Prostate gland (tissue), 2 donors: ENCODE data around the gene PTPRM. TPM values are rescaled to one million over a fixed set of nuclear protein-coding genes. Genes with fewer than 3 reads are reported as not detected.

Experiments
- DNase-seq: peaks from one replicate; pipeline ENCODE4 v3.0.0-alpha.2; 2019; ENCODE audit warnings: low spot score
- H3K27ac ChIP-seq, 2 donors: fragments of 200-600 bp; sonication (generic); 2 replicates each; pipeline ENCODE4 v1.5.1; 2017 to 2019
- H3K27me3 ChIP-seq: fragments of 200-600 bp; sonication (generic); replicated peaks from 2 replicates; pipeline ENCODE4 v1.5.1; 2019; ENCODE audit not compliant: insufficient read depth
- H3K36me3 ChIP-seq, 2 donors: fragments of 200-600 bp; sonication (generic); 1 replicate in 1 of 2; 2 replicates in 1 of 2; pipeline versions ENCODE4 v1.5.1 to v1.8.1; 2017 to 2019
- H3K4me1 ChIP-seq: fragments of 200-600 bp; sonication (generic); replicated peaks from 2 replicates; pipeline ENCODE4 v1.5.1; 2019
- H3K4me3 ChIP-seq, 2 donors: fragments of 200-600 bp; sonication (generic); 2 replicates each; pipeline ENCODE4 v1.5.1; 2017 to 2019
- H3K9me3 ChIP-seq: fragments of 200-600 bp; sonication (generic); 2 replicates; pipeline ENCODE4 v1.5.1; 2017
- POLR2A ChIP-seq: fragments of 450-650 bp; IDR thresholded peaks from one replicate; pipeline ENCODE4 v1.6.1; 2016; ENCODE audit warnings: antibody characterized with exemption, mild to moderate bottlenecking
- POLR2AphosphoS5 ChIP-seq: sonication (generic); formaldehyde crosslinking; IDR thresholded peaks from one replicate; pipeline ENCODE4 v1.6.1; 2017; ENCODE audit warnings: antibody characterized with exemption
- WGBS: methylation state at CpG from one replicate; pipeline ENCODE4 v1.1.5; 2018; 5-methylcytosine and 5-hydroxymethylcytosine counted together
- intact Hi-C: fragments of 100-400 bp; cut with DNase I; formaldehyde crosslinking; loops from one replicate; pipeline ENCODE4 v1.14.2; 2022
- total RNA-seq, 2 donors: library from RNA; depleted of rRNA; stranded (reverse); fragments of >200 nt; gene quantifications; one replicate each; pipeline ENCODE4 v1.1.0, GENCODE V29; 2016
- TF ChIP-seq, protein P1 (sequence below), 4 experiments: fragments of 200-600 bp in 2 of 4; fragments of 450-650 bp in 2 of 4; sonication (generic) in 2 of 4; IDR thresholded peaks; 1 replicate in 3 of 4; 2 replicates in 1 of 4; pipeline ENCODE4 v1.5.1; 2016 to 2019; ENCODE audit warnings: antibody characterized with exemption in 4 of 4, mild to moderate bottlenecking in 2 of 4, moderate library complexity in 2 of 4

The PTPRM gene
- total RNA-seq, 2 donors from 2014 or later, result 32.9 to 92.6 TPM

DNA sequence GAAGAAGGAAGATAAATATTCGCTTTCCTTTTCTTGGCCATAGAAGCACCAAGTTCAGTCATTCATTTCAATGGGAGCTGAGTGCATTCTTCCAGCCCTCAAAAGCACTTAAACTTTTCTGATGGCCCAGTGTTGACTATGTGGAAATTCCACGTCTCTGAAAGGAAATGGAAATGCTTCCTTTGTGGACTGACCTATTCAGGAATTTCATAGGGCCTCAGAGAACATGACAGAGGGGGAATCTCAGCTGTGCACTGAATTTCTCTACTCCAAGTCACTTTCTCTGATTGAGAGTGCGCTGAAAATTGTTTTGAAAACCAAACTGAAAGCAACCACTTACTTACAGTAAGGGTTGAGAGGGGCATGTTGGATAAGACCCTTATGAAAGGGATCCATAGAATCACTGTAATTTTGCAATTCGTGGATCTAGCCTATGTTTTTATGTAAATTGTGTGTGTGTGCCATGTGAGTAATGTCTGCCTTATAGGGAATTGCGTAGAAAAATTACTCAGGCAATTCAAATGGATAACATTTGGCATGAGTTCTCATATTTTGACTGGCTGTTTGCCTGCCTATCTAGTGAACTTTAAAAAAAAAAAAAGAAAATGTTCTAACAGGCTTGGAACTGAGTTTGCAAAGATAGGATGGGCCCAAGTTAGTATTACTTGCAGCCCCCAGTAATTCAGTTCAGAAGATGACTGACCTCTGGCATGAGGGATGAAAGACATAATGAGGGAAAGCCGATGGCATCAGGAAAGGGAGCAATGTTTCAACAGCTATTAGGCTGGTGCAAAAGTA lies 437.0 kb downstream of the PTPRM start:
- no peaks in the 10 kb centered on the region for H3K27me3 ChIP-seq
- H3K4me1 ChIP-seq, result no peaks in the 10 kb centered on the region
- DNase-seq, result no peak
- TF ChIP-seq, protein P1, sequence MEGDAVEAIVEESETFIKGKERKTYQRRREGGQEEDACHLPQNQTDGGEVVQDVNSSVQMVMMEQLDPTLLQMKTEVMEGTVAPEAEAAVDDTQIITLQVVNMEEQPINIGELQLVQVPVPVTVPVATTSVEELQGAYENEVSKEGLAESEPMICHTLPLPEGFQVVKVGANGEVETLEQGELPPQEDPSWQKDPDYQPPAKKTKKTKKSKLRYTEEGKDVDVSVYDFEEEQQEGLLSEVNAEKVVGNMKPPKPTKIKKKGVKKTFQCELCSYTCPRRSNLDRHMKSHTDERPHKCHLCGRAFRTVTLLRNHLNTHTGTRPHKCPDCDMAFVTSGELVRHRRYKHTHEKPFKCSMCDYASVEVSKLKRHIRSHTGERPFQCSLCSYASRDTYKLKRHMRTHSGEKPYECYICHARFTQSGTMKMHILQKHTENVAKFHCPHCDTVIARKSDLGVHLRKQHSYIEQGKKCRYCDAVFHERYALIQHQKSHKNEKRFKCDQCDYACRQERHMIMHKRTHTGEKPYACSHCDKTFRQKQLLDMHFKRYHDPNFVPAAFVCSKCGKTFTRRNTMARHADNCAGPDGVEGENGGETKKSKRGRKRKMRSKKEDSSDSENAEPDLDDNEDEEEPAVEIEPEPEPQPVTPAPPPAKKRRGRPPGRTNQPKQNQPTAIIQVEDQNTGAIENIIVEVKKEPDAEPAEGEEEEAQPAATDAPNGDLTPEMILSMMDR (IDR thresholded peaks at IDR 0.05), result no peak
- TF ChIP-seq POLR2A (no peak), POLR2AphosphoS5 (no peak)
- no peak overlapping the region for H3K4me3 ChIP-seq
- H3K27ac ChIP-seq, result no peak overlapping the region
- no peaks in the 10 kb centered on the region for H3K36me3 ChIP-seq
- intact Hi-C loops, result no loop called here
- no peaks in the 10 kb centered on the region for H3K9me3 ChIP-seq
- 83% methylated on average over 6 of the region's 6 CpGs for WGBS

DNA sequence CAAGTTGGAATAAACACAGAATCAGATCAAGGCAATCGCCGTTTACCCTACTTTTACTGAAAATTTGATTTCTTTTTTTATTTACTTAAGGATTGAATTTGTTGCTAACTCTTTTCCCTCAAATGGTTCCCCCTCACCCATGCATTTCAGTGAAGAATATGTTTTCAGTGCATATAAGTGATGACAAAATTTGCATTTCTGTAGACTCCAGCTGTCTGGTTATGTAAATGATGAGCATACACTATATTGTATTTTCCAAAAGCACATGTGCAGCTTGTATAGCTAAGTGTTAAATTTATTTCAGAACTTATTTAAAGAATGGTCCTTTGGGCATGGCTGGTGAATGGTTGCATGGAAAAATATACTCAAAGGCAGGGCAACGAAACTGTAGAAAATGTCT lies 437.7 kb downstream of the PTPRM start:
- no peak overlapping the region for H3K27ac ChIP-seq
- H3K4me1 ChIP-seq, result no peaks in the 10 kb centered on the region

DNA sequence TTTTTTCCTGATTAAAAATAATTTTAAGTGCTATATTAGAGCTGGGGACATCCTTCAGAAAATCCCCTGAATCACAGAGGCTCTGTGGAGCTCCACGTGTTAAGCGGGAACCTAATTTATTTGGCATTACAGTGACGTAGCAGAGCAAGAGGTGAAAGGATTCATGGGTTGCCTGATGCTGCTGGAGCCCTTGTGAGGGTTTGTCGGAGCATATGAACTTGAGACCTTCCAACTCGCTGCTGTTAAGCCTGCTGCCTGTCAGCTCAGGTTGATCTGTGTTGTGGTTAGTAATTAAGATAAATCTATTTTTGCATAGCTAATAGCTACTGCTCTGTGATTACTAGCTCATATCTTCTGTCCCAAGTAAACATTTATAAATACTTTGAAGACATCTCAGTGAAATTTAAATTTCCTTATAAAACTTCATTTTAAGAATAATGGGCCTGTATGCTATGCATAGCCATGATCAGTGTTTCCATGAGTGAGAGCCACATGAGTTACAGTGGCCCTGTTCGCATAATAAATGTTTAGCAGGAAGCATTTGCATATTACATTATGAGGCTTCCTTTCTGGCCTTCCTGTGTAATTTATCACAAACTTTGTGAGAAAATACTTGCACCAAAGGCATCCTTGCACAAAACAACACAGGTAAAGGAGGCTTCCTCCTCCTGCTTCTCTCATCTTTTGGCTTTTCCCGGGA lies 438.9 kb downstream of the PTPRM start:
- intact Hi-C loops, result no loop called here
- Histone ChIP-seq H3K9me3 (no peaks in the 10 kb centered on the region), H3K36me3 (no peaks in the 10 kb centered on the region), H3K27ac (no peak overlapping the region), H3K27me3 (no peaks in the 10 kb centered on the region), H3K4me1 (no peaks in the 10 kb centered on the region), H3K4me3 (no peak overlapping the region)
- DNase-seq, result no peak
- 88% methylated on average over 7 of the region's 7 CpGs for WGBS
- TF ChIP-seq POLR2AphosphoS5, result no peak
- TF ChIP-seq, protein P1 (IDR thresholded peaks at IDR 0.05), result no peak
- TF ChIP-seq POLR2A, result no peak

More for the DNA sequence above, 437.7 kb downstream of the PTPRM start:
- Histone ChIP-seq H3K4me3 (no peak overlapping the region), H3K36me3 (no peaks in the 10 kb centered on the region), H3K9me3 (no peaks in the 10 kb centered on the region), H3K27me3 (no peaks in the 10 kb centered on the region)
- no peak for DNase-seq
- TF ChIP-seq, protein P1 (IDR thresholded peaks at IDR 0.05), result no peak
- TF ChIP-seq POLR2A (no peak), POLR2AphosphoS5 (no peak)
- WGBS, result 93% methylated on average over 3 of the region's 3 CpGs
- intact Hi-C loops, result no loop called here

DNA sequence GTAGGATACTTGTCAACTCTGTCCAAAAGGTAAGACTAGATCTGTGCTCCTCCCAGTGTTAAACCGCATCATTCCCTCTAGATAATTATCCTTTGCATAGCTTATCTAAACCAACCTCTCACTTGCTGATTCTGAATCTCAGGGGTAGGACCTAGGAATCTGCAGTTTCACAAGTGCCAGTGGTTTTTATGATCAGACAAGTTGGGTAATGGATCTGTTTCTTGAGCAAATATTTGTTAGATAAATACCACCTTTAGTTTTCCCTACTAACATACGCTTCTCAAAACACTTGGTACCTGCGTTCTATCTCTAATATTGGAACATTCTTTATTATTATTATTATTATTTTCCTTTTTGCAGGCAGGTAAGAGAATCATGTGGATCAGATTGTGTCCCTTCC lies 439.9 kb downstream of the PTPRM start:
- TF ChIP-seq POLR2AphosphoS5, result no peak
- Histone ChIP-seq H3K4me3 (no peak overlapping the region), H3K27ac (no peak overlapping the region), H3K4me1 (no peaks in the 10 kb centered on the region), H3K9me3 (no peaks in the 10 kb centered on the region), H3K36me3 (no peaks in the 10 kb centered on the region), H3K27me3 (no peaks in the 10 kb centered on the region)
- 73% methylated on average over 3 of the region's 3 CpGs for WGBS
- intact Hi-C loops, result no loop called here
- no peak for DNase-seq

DNA sequence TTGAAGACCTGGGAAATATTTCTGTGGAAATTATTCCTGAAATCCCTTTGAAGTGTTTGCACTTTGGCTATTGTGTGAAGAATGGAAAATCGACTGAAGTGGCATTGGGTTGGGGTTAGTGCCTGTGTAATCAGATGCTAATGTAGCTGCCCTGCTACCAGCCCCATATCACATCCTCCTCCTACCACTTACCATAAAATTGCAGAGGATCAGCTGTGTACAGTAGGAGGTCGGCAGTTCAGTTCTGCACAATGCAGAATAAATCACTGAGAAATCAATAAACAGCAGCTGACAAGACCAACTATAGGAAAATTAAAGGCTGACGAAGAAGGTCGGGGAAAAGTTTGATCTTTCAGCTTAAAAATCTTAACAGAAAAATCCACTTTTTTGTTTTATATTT lies 440.9 kb downstream of the PTPRM start:
- Histone ChIP-seq H3K27me3 (no peaks in the 10 kb centered on the region), H3K9me3 (no peaks in the 10 kb centered on the region), H3K4me1 (no peaks in the 10 kb centered on the region), H3K27ac (no peak overlapping the region), H3K4me3 (no peak overlapping the region), H3K36me3 (no peaks in the 10 kb centered on the region)
- intact Hi-C loops, result no loop called here
- no peak for DNase-seq
- WGBS, result 60% methylated on average over 4 of the region's 4 CpGs
- TF ChIP-seq, protein P1 (IDR thresholded peaks at IDR 0.05), result no peak
- TF ChIP-seq POLR2A (no peak), POLR2AphosphoS5 (no peak)
